Measurements from ENCODE around the gene CDH1. TPM values are rescaled to one million over a fixed set of nuclear protein-coding genes. Genes with fewer than 3 reads are reported as not detected.

The CDH1 gene
- total and polyA plus RNA-seq, 2 experiments from 2014 or later = 64.1 to 142 TPM

- H3K4me3 ChIP-seq = no peak overlapping the region
- no peaks in the 10 kb centered on the region for H3K27me3 ChIP-seq (ENCODE audit: insufficient read depth)
- no peak overlapping the region for H3K27ac Mint-ChIP-seq
- no peaks in the 10 kb centered on the region for H3K79me2 ChIP-seq (replicated peaks; ENCODE audit: insufficient read depth)
- H4K20me1 ChIP-seq (replicated peaks; ENCODE audit: insufficient read depth) = peaks cover 6% of the 10 kb centered on the region
- ATAC-seq (no peak), DNase-seq (ENCODE audit: low spot score) (no peak)
- H3K4me1 Mint-ChIP-seq = peaks cover 3% of the 10 kb centered on the region; the same call in 1 of the 3 replicates
- no peak overlapping the region; the same call in 1 of the 2 replicates for H3K27ac ChIP-seq (ENCODE audit: low read depth)
- no peak overlapping the region for H3K4me2 ChIP-seq
- peaks cover 3% of the 10 kb centered on the region for H3F3A ChIP-seq (replicated peaks; ENCODE audit: low read depth)
- no peak for TF ChIP-seq EZH2phosphoT487 (IDR thresholded peaks at IDR 0.05; ENCODE audit: unreplicated experiment)
- peaks cover 23% of the 10 kb centered on the region for H3K36me3 ChIP-seq (ENCODE audit: insufficient read depth)
- no peak overlapping the region for H2AFZ ChIP-seq
- H3K9me2 ChIP-seq (ENCODE audit: insufficient read depth) = no peaks in the 10 kb centered on the region
- peaks cover 26% of the 10 kb centered on the region for H3K36me3 Mint-ChIP-seq (ENCODE audit: low read depth)
- H3K9me3 Mint-ChIP-seq = no peaks in the 10 kb centered on the region
- H3K27me3 Mint-ChIP-seq (ENCODE audit: insufficient read depth, low read depth, poor library complexity) = peaks cover 11% of the 10 kb centered on the region
- H3K4me3 Mint-ChIP-seq = no peak overlapping the region
- H3K4me1 ChIP-seq (ENCODE audit: insufficient read depth) = no peaks in the 10 kb centered on the region
Observed at GRCh38 chr16:68700120-68700519, 37.0 kb upstream of the CDH1 start.

GRCh38 chr16:68700831-68701230 is 36.3 kb upstream of the CDH1 start:
- Histone ChIP-seq H3K9me2 (ENCODE audit: insufficient read depth) (no peaks in the 10 kb centered on the region), H3K4me2 (no peak overlapping the region), H3K27me3 (ENCODE audit: insufficient read depth) (no peaks in the 10 kb centered on the region), H4K20me1 (replicated peaks; ENCODE audit: insufficient read depth) (peaks cover 6% of the 10 kb centered on the region), H3F3A (replicated peaks; ENCODE audit: low read depth) (peaks cover 3% of the 10 kb centered on the region; the same call in 1 of the 2 replicates), H3K4me3 (no peak overlapping the region), H2AFZ (no peak overlapping the region), H3K27ac (ENCODE audit: low read depth) (no peak overlapping the region), H3K36me3 (ENCODE audit: insufficient read depth) (peaks cover 19% of the 10 kb centered on the region), H3K4me1 (ENCODE audit: insufficient read depth) (no peaks in the 10 kb centered on the region), H3K79me2 (replicated peaks; ENCODE audit: insufficient read depth) (no peaks in the 10 kb centered on the region)
- H3K9me3 Mint-ChIP-seq = no peaks in the 10 kb centered on the region
- no peak for DNase-seq (ENCODE audit: low spot score)
- no peak for TF ChIP-seq ZNF114 (CRISPR knock-in tag; IDR thresholded peaks at IDR 0.05)
- no peak for TF ChIP-seq NANOG (IDR thresholded peaks at IDR 0.05; ENCODE audit: borderline replicate concordance)
- TF ChIP-seq CREB1 (CRISPR knock-in tag; IDR thresholded peaks at IDR 0.05; ENCODE audit: low read depth) = no peak
- no peak for TF ChIP-seq EZH2phosphoT487 (IDR thresholded peaks at IDR 0.05; ENCODE audit: unreplicated experiment)
- no peak for TF ChIP-seq REST (IDR thresholded peaks at IDR 0.05; ENCODE audit: unreplicated experiment)
- TF ChIP-seq ZNF331 (CRISPR knock-in tag; IDR thresholded peaks at IDR 0.05; ENCODE audit: low read depth) = no peak
- no peak for TF ChIP-seq STAT1 (IDR thresholded peaks at IDR 0.05; ENCODE audit: unreplicated experiment)
- no peak for TF ChIP-seq EZH2 (IDR thresholded peaks at IDR 0.05; ENCODE audit: low read depth, unreplicated experiment)
- no peak for TF ChIP-seq ETS1 (IDR thresholded peaks at IDR 0.05)
- no peak for TF ChIP-seq JUNB (IDR thresholded peaks at IDR 0.05; ENCODE audit: unreplicated experiment)
- no peak overlapping the region for H3K27ac Mint-ChIP-seq
- peaks cover 19% of the 10 kb centered on the region for H3K36me3 Mint-ChIP-seq (ENCODE audit: low read depth)
- no peak for ATAC-seq
- peaks cover 3% of the 10 kb centered on the region; the same call in 1 of the 3 replicates for H3K4me1 Mint-ChIP-seq
- no peak overlapping the region for H3K4me3 Mint-ChIP-seq
- peaks cover 11% of the 10 kb centered on the region for H3K27me3 Mint-ChIP-seq (ENCODE audit: insufficient read depth, low read depth, poor library complexity)

Measured in GM23338 (cell line).